K562 treated with DMSO at 1 percent for 12 hours (cell line): ENCODE results near the gene HSFX2. TPM values are rescaled to one million over a fixed set of nuclear protein-coding genes. Genes with fewer than 3 reads are reported as not detected.

Source experiments
- total RNA-seq: library from RNA; unstranded; fragments of 300-600 nt; gene quantifications from 2 replicates; pipeline ENCODE4 v1.2.3, GENCODE V29; 2022; ENCODE audit not compliant: insufficient read depth

The HSFX2 gene
- total RNA-seq = 0.72 TPM in 1 of 2 replicates, not detected in the other

GRCh38 chrX:149595214-149595613 lies at the start of gene HSFX2:
Gene HSFX2 (minus strand): TSS chrX:149595314. CDS start chrX:149594700, 614 bp downstream.

GRCh38 chrX:149631234-149632165 lies 36.4 kb upstream of the HSFX2 start, which contains the start of gene TMEM185A:
Gene TMEM185A (minus strand): TSS chrX:149631792. CDS start chrX:149631580, 212 bp downstream.

GRCh38 chrX:149587359-149587758 lies 7.8 kb downstream of the HSFX2 start, which contains the start of gene MAGEA9B:
Gene MAGEA9B (minus strand): TSS chrX:149587459. CDS start chrX:149583179, 4,280 bp downstream.

GRCh38 chrX:149549701-149550100 lies 45.4 kb downstream of the HSFX2 start, which contains the start of gene HSFX3:
Gene HSFX3 (minus strand): TSS chrX:149549924. CDS start chrX:149549852, 72 bp downstream.

Other genes with a start within 250 kb of the HSFX2 start
- gene IDS, start 90.0 kb downstream of the HSFX2 start, total RNA-seq = 9.8 and 36.6 TPM in 2 replicates
- gene EOLA1, start 54.3 kb downstream of the HSFX2 start, total RNA-seq = 24.3 and 26.9 TPM in 2 replicates
- gene HSFX3, start 45.4 kb downstream of the HSFX2 start, total RNA-seq = not detected in 2 replicates
- gene MAGEA9B, start 7.9 kb downstream of the HSFX2 start, total RNA-seq = 22.0 and 26.0 TPM in 2 replicates
- gene TMEM185A, start 36.5 kb upstream of the HSFX2 start, total RNA-seq = 5.3 and 12.6 TPM in 2 replicates
- gene MAGEA11, start 116.7 kb upstream of the HSFX2 start, total RNA-seq = 0.36 TPM in 1 of 2 replicates, not detected in the other
- not detected in 2 replicates for gene HSFX1, start 178.8 kb upstream of the HSFX2 start, total RNA-seq
- not detected in 2 replicates for gene MAGEA9, start 186.6 kb upstream of the HSFX2 start, total RNA-seq